SW 1271 (cell line): ENCODE data around the gene ITIH1.

Source experiments
- DNase-seq, 2 experiments: peaks; one replicate each; lab custom pipeline; 2025; lab: John Stamatoyannopoulos, UW

Gene ITIH1

GRCh38 chr3:52839892-52840545, 62.6 kb downstream of the ITIH1 start:
- no peak for DNase-seq

GRCh38 chr3:52841211-52841980, 64.0 kb downstream of the ITIH1 start:
- DNase-seq = no peak
